Measurements from ENCODE around the gene LRRC57. TPM values are rescaled to one million over a fixed set of nuclear protein-coding genes. Genes with fewer than 3 reads are reported as not detected.
"Not testable (repeated sequence)": the region's sequence is repeated elsewhere in the genome, so short reads cannot be mapped to it uniquely, and the experiment has no call there.

The LRRC57 gene
- total RNA-seq, 2 donors from 2014 or later = 13.9 to 15.3 TPM

- Histone ChIP-seq H3K4me1 (ENCODE audit: control insufficient read depth in 1 of 2, low read depth in 2 of 2) (peaks cover 21 to 47% of the 10 kb centered on the region in 2 donors), H3K36me3 (no peaks in the 10 kb centered on the region), H3K27ac (peak within 1 kb of the TSS; percentile 66 to 86), H3K4me3 (peak within 1 kb of the TSS; percentile 91), H3K27me3 (replicated peaks; ENCODE audit: insufficient read depth) (no peaks in the 10 kb centered on the region), H3K9me3 (no peaks in the 10 kb centered on the region)
- DNase-seq (ENCODE audit: low spot score) = peak; percentile 93
- no peak for TF ChIP-seq CTCF (IDR thresholded peaks at IDR 0.05)
- ATAC-seq (ENCODE audit: insufficient number of reproducible peaks, low FRiP score, low read depth) = peak; percentile 98
Observed at GRCh38 chr15:42575188-42576039, 26.8 kb upstream of the LRRC57 start, which contains the start of gene STARD9. Gene STARD9 (plus strand): TSS chr15:42575606. CDS start chr15:42575716, 110 bp downstream.

- ATAC-seq (ENCODE audit: insufficient number of reproducible peaks, low FRiP score, low read depth) (no peak), DNase-seq (ENCODE audit: low spot score) (no peak)
- H3K27me3 ChIP-seq (replicated peaks; ENCODE audit: insufficient read depth) = no peaks in the 10 kb centered on the region
- H3K4me3 ChIP-seq = no peak overlapping the region
- TF ChIP-seq CTCF (IDR thresholded peaks at IDR 0.05) = no peak
- peaks cover 17% of the 10 kb centered on the region for H3K36me3 ChIP-seq
- no peaks in the 10 kb centered on the region for H3K4me1 ChIP-seq (ENCODE audit: control insufficient read depth in 1 of 2, low read depth in 2 of 2)
- no peaks in the 10 kb centered on the region for H3K9me3 ChIP-seq
- H3K27ac ChIP-seq = no peak overlapping the region
Observed at GRCh38 chr15:42558739-42559138, 10.1 kb upstream of the LRRC57 start.

GRCh38 chr15:42556550-42557207 lies 8.1 kb upstream of the LRRC57 start:
- not testable (repeated sequence) for H3K9me3 ChIP-seq; H3K4me1 ChIP-seq (ENCODE audit: control insufficient read depth in 1 of 2, low read depth in 2 of 2); H3K27me3 ChIP-seq (replicated peaks; ENCODE audit: insufficient read depth); H3K4me3 ChIP-seq; DNase-seq (ENCODE audit: low spot score); H3K36me3 ChIP-seq; H3K27ac ChIP-seq
- ATAC-seq (ENCODE audit: insufficient number of reproducible peaks, low FRiP score, low read depth) = peak; percentile 18

- H3K4me3 ChIP-seq = no peak overlapping the region
- ATAC-seq (ENCODE audit: insufficient number of reproducible peaks, low FRiP score, low read depth) (no peak), DNase-seq (ENCODE audit: low spot score) (no peak)
- H3K9me3 ChIP-seq = no peaks in the 10 kb centered on the region
- TF ChIP-seq CTCF (IDR thresholded peaks at IDR 0.05) = no peak
- H3K27ac ChIP-seq = no peak overlapping the region
- peaks cover 0 to 10% of the 10 kb centered on the region in 2 donors for H3K4me1 ChIP-seq (ENCODE audit: control insufficient read depth in 1 of 2, low read depth in 2 of 2)
- no peaks in the 10 kb centered on the region for H3K36me3 ChIP-seq
- no peaks in the 10 kb centered on the region for H3K27me3 ChIP-seq (replicated peaks; ENCODE audit: insufficient read depth)
Observed at GRCh38 chr15:42553554-42553953, 5.0 kb upstream of the LRRC57 start.

- no peak for DNase-seq (ENCODE audit: low spot score)
- H3K27ac ChIP-seq = peak overlapping the region in 1 of 2 donors; percentile 91
- no peaks in the 10 kb centered on the region for H3K27me3 ChIP-seq (replicated peaks; ENCODE audit: insufficient read depth)
- H3K36me3 ChIP-seq = no peaks in the 10 kb centered on the region
- ATAC-seq (ENCODE audit: insufficient number of reproducible peaks, low FRiP score, low read depth) = no peak
- peak overlapping the region; percentile 95 for H3K4me3 ChIP-seq
- peaks cover 13 to 25% of the 10 kb centered on the region in 2 donors for H3K4me1 ChIP-seq (ENCODE audit: control insufficient read depth in 1 of 2, low read depth in 2 of 2)
- H3K9me3 ChIP-seq = no peaks in the 10 kb centered on the region
- no peak for TF ChIP-seq CTCF (IDR thresholded peaks at IDR 0.05)
Observed at GRCh38 chr15:42549741-42550392, 1.3 kb upstream of the LRRC57 start.
